ENCODE data around the gene ESPN.

The ESPN gene

DNA sequence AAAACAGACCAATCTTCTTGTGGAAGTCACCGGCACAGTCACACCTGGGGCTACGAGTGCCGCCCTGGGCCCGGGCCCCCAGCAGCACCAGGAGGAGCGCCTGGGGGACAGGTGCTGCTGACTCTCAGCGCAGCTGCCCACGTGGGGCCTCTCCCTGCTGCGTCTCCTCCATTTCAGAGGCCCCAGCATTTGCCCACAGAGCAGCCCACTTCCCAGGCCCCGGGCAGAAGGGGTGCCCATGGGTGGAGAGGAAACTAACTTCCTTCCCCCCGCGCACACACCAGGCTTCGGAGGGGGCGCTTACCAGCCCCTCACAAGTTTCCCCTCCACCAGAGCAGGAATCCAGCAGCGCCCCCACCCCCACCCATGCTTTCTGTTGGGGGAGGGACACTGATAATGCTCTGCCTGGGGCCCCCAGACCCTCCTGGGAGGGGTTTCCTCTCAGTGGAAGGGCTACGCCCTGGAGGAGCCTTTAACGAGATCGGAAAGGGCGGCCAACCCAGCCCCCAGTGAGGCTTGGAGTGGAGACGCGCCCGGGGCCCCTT, 41.0 kb downstream of the ESPN start:
- DNase-seq (ENCODE audit: low read depth), result no peak

DNA sequence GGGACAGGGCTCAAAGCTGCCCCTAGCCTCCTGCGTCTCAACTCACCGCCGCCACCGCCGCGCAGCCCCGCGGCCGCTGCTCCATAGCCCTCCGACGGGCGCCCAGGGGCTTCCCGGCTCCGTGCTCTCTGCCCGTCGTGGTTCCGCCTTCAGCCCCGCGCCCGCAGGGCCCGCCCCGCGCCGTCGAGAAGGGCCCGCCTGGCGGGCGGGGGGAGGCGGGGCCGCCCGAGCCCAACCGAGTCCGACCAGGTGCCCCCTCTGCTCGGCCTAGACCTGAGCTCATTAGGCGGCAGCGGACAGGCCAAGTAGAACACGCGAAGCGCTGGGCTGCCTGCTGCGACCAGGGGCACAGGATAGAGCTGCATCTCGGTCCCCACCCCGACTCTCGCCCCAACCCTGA, 41.4 kb downstream of the ESPN start, which contains the start of gene TNFRSF25:
TSS of gene TNFRSF25 (minus strand) at position 151 of the 400 bp plus-strand sequence. CDS start at position 85, 66 bp downstream.
- no peak for DNase-seq (ENCODE audit: low read depth)

DNA sequence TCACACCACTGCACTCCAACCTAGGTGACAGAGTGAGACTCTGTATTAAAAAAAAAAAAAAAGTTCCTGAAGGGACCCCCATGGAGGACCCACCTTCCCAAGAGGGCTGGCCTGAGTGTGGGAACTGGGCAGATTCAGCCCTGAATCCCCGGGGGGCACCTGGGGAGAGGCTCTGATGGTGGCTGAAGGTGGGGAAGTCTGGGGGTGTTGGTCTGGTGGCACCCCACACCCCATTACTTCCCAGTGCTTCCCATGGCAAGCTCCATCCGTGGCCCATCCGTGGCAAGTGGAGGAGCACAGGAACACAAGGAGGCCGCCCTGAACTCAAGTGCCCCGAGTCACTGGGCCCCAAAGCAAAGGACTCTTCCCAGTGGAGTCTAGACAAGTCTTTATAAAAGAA, 42.2 kb downstream of the ESPN start:
- no peak for DNase-seq (ENCODE audit: low read depth)

- DNase-seq (ENCODE audit: low read depth), result no peak
Measured at GRCh38 chr1:6467224-6467623, 42.6 kb downstream of the ESPN start.

- DNase-seq (ENCODE audit: low read depth), result no peak
Measured at GRCh38 chr1:6467744-6468688, 43.4 kb downstream of the ESPN start.

- no peak for DNase-seq (ENCODE audit: low read depth)
Measured at GRCh38 chr1:6468729-6469461, 44.3 kb downstream of the ESPN start.

- DNase-seq (ENCODE audit: low read depth), result no peak
Measured at GRCh38 chr1:6470132-6471085, 45.8 kb downstream of the ESPN start.

GRCh38 chr1:6471086-6471969, 46.8 kb downstream of the ESPN start:
- no peak for DNase-seq (ENCODE audit: low read depth)

- DNase-seq (ENCODE audit: low read depth), result no peak
Measured at GRCh38 chr1:6471970-6472368, 47.4 kb downstream of the ESPN start.

- no peak for DNase-seq (ENCODE audit: low read depth)
Measured at GRCh38 chr1:6472391-6472790, 47.8 kb downstream of the ESPN start.

GRCh38 chr1:6473156-6473555, 48.6 kb downstream of the ESPN start:
- no peak for DNase-seq (ENCODE audit: low read depth)

DNA sequence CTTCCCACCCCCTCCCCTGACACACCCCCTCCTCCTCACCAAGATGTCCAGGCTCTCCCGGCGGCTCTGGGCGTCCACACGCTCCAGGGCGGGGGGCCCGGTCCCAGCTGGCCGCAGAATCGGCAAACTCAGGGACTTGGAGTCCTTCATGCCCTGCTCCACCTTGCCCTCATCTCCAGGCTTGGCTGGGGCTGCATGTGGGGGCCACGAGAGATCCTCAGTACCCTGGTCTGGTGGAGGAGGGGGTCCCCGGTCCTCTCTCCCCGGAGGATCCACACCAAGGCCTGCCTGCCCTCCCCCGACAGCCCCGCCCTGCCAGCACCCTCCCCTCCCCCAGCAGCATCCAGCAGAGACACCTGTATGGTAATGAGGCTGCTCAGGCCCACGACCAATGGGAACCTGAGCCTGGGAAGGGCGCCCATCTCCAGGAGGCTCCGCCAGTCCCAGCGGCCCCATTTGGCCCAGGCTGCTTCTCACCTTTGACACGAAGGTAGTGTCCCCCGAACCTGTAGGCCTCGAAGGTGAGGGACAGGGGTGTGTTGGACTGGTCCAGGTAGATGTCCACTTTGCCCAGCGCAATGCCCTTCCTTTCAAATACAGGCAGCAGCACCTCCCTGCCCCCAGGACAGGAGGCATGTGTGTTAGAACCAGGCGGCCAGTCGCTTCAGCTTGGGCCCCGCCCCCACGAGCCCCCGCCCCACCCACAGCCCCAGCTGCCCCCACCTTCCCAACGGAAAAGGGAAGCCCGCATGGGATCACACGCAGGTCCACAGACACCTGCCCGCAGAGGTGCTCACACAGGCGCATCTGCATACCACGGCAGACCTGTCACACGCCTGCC, 49.6 kb downstream of the ESPN start:
- no peak for DNase-seq (ENCODE audit: low read depth)

GRCh38 chr1:6474815-6475282, 50.3 kb downstream of the ESPN start:
- no peak for DNase-seq (ENCODE audit: low read depth)

DNA sequence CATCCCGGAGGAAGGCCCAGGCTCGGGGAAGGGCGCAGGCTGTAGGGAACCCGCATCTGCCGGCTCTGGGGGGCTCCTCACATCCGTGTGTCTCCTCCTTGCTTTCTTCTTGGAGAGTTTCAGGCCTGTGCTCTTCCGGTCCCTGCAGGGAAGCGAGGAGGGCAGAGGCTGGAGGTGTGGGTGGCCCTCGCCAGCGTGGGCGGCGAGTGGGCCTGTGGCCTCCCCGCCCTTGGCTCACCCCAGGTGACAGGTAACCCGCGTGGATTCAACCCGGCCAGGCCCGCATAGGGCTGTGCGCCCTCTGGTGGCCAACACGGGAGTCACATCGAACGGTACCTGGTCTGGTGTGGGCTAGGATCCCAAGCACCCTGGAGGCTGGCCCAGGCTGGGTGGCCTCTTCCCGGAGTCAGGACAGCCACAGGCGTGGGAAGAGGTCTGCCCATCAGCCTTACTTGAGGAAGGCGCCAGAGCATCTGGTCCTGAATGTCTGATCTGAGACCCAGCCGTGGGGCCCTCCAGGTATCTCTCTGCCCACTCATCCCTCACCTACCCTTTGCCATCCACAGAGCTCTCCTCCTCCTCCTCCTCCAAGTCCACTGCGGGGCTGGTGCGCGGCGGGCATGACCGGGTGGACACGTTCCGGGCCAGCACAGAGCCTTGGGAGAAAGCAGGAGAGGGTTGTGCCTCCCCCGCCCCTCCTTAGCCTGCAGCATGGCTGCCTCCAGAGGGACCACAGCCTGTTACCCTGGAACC, 51.0 kb downstream of the ESPN start:
- DNase-seq (ENCODE audit: low read depth), result no peak

- no peak for DNase-seq (ENCODE audit: low read depth)
Measured at GRCh38 chr1:6476483-6476882, 51.9 kb downstream of the ESPN start.

- DNase-seq (ENCODE audit: low read depth), result no peak
Measured at GRCh38 chr1:6477039-6477820, 52.7 kb downstream of the ESPN start.

GRCh38 chr1:6481820-6482219, 57.2 kb downstream of the ESPN start:
- DNase-seq (ENCODE audit: low read depth), result no peak

Data from GM04503 (cell line).